Measurements from ENCODE around the gene DSTN.

Gene DSTN

DNA sequence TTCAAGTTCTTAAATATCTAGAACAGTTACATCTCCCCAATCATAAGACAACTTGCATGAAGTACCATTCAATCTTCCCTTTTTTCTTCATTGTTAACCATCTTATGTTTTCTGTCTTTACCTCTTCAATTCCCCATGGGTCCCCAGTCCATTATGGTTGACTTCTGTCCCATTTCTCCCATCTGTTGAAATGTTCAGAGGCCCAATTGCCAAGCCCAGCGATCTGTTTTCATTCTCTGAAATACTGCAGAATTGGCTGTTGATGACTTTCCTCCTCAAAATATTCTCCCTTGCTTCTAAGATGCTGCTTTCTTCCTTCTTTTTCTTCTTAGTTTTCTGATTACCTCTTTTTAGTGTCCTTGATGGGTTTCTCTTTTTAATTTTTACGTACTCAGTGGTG is 26.0 kb downstream of the DSTN start:
- H3K36me3 ChIP-seq (ENCODE audit: insufficient read depth, low read length), result no peaks in the 10 kb centered on the region
- H3K9me2 ChIP-seq (ENCODE audit: low read depth, low read length), result no peaks in the 10 kb centered on the region
- no peaks in the 10 kb centered on the region for H3K79me2 ChIP-seq (ENCODE audit: insufficient read depth, low read length)
- no peaks in the 10 kb centered on the region for H3K4me1 ChIP-seq (ENCODE audit: insufficient read depth, low read length, severe bottlenecking)
- no peak overlapping the region for H3K4me2 ChIP-seq (ENCODE audit: low read length)
- no peak overlapping the region for H3K9ac ChIP-seq (ENCODE audit: low read length)
- H3K9me3 ChIP-seq (ENCODE audit: low read length), result no peaks in the 10 kb centered on the region
- H4K20me1 ChIP-seq (ENCODE audit: insufficient read depth, low read length), result no peaks in the 10 kb centered on the region
- H3K27me3 ChIP-seq (ENCODE audit: insufficient read depth, low read length), result no peaks in the 10 kb centered on the region
- no peaks in the 10 kb centered on the region for H3F3A ChIP-seq (ENCODE audit: insufficient read depth, low read length)
- no peak overlapping the region for H3K4me3 ChIP-seq (ENCODE audit: low read depth, low read length, poor library complexity, severe bottlenecking)
- no peak overlapping the region for H2AFZ ChIP-seq (ENCODE audit: low read length)
- no peak overlapping the region for H3K27ac ChIP-seq (ENCODE audit: low read depth, low read length, poor library complexity, severe bottlenecking)
- TF ChIP-seq, protein P1, sequence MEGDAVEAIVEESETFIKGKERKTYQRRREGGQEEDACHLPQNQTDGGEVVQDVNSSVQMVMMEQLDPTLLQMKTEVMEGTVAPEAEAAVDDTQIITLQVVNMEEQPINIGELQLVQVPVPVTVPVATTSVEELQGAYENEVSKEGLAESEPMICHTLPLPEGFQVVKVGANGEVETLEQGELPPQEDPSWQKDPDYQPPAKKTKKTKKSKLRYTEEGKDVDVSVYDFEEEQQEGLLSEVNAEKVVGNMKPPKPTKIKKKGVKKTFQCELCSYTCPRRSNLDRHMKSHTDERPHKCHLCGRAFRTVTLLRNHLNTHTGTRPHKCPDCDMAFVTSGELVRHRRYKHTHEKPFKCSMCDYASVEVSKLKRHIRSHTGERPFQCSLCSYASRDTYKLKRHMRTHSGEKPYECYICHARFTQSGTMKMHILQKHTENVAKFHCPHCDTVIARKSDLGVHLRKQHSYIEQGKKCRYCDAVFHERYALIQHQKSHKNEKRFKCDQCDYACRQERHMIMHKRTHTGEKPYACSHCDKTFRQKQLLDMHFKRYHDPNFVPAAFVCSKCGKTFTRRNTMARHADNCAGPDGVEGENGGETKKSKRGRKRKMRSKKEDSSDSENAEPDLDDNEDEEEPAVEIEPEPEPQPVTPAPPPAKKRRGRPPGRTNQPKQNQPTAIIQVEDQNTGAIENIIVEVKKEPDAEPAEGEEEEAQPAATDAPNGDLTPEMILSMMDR (IDR thresholded peaks at IDR 0.05; ENCODE audit: low read length), result no peak
- no peak for TF ChIP-seq EZH2 (IDR thresholded peaks at IDR 0.05; ENCODE audit: borderline replicate concordance, low read length)

DNA sequence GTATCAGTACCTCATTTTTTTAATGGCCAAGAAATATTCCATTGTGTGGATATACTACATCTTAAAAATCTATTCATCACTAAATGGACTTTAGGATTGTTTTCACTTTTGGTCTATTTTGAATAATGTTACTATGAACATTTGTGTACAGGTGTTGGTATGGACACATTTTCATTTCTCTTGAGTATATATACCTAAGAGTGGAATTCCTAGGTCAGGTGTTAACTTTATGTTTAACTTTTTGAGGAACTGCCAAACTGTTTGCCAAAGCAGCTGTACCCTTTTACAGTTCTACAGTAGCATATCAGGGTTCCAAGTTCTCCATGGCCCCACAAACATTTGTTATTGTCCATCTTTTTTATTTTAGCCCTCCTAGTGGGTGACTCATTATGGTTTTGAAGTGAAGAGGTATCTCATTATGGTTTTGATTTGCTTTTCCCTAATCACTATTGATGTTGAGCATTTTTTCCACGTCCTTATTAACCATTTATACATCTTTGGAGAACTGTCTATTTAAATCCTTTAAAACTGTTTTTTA is 28.2 kb downstream of the DSTN start:
- Histone ChIP-seq H3K4me3 (ENCODE audit: low read depth, low read length, poor library complexity, severe bottlenecking) (no peak overlapping the region), H4K20me1 (ENCODE audit: insufficient read depth, low read length) (no peaks in the 10 kb centered on the region), H2AFZ (ENCODE audit: low read length) (no peak overlapping the region), H3K27ac (ENCODE audit: low read depth, low read length, poor library complexity, severe bottlenecking) (no peak overlapping the region), H3K4me1 (ENCODE audit: insufficient read depth, low read length, severe bottlenecking) (no peaks in the 10 kb centered on the region), H3K27me3 (ENCODE audit: insufficient read depth, low read length) (no peaks in the 10 kb centered on the region), H3K79me2 (ENCODE audit: insufficient read depth, low read length) (no peaks in the 10 kb centered on the region), H3K9me2 (ENCODE audit: low read depth, low read length) (no peaks in the 10 kb centered on the region), H3K9ac (ENCODE audit: low read length) (no peak overlapping the region), H3K4me2 (ENCODE audit: low read length) (no peak overlapping the region), H3K36me3 (ENCODE audit: insufficient read depth, low read length) (no peaks in the 10 kb centered on the region; the same call in 1 of the 2 replicates), H3F3A (ENCODE audit: insufficient read depth, low read length) (no peaks in the 10 kb centered on the region), H3K9me3 (ENCODE audit: low read length) (no peaks in the 10 kb centered on the region)
- TF ChIP-seq, protein P1 (IDR thresholded peaks at IDR 0.05; ENCODE audit: low read length), result no peak
- no peak for TF ChIP-seq EZH2 (IDR thresholded peaks at IDR 0.05; ENCODE audit: borderline replicate concordance, low read length)

DNA sequence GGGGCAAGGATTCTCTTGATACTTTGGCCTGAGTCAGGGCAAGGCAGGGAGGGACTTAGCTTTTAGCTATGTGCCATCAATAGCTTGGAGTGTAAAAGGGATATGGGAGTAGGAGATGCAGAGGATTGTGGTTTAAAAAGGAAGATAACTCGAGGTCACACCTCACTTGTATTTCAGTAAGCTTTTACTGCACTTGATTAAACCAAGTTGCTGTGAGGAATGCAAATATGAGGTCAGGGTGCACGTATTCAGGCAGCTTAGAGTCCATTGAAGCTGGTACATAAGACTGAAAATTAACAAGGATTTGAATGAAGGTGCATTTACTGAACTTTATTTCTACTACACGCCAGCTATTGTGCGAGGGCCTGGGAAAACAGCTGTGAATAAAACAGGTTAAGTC is 32.1 kb downstream of the DSTN start:
- H2AFZ ChIP-seq (ENCODE audit: low read length), result no peak overlapping the region
- no peaks in the 10 kb centered on the region for H3K79me2 ChIP-seq (ENCODE audit: insufficient read depth, low read length)
- H3K27ac ChIP-seq (ENCODE audit: low read depth, low read length, poor library complexity, severe bottlenecking), result no peak overlapping the region
- no peaks in the 10 kb centered on the region; the same call in 1 of the 2 replicates for H3K36me3 ChIP-seq (ENCODE audit: insufficient read depth, low read length)
- no peaks in the 10 kb centered on the region for H3K9me3 ChIP-seq (ENCODE audit: low read length)
- no peak overlapping the region for H3K9ac ChIP-seq (ENCODE audit: low read length)
- H3F3A ChIP-seq (ENCODE audit: insufficient read depth, low read length), result no peaks in the 10 kb centered on the region
- no peaks in the 10 kb centered on the region for H3K4me1 ChIP-seq (ENCODE audit: insufficient read depth, low read length, severe bottlenecking)
- TF ChIP-seq, protein P1 (IDR thresholded peaks at IDR 0.05; ENCODE audit: low read length), result no peak
- TF ChIP-seq EZH2 (IDR thresholded peaks at IDR 0.05; ENCODE audit: borderline replicate concordance, low read length), result no peak
- no peaks in the 10 kb centered on the region for H3K27me3 ChIP-seq (ENCODE audit: insufficient read depth, low read length)
- H3K4me2 ChIP-seq (ENCODE audit: low read length), result no peak overlapping the region
- H3K9me2 ChIP-seq (ENCODE audit: low read depth, low read length), result no peaks in the 10 kb centered on the region
- H4K20me1 ChIP-seq (ENCODE audit: insufficient read depth, low read length), result no peaks in the 10 kb centered on the region
- no peak overlapping the region for H3K4me3 ChIP-seq (ENCODE audit: low read depth, low read length, poor library complexity, severe bottlenecking)
